K562 (cell line): ENCODE measurements around the gene NUDT14. TPM values are rescaled to one million over a fixed set of nuclear protein-coding genes. Genes with fewer than 3 reads are reported as not detected.

Source experiments
- GTF3C2 ChIP-seq: IDR thresholded peaks from 3 replicates; pipeline ENCODE4 v1.6.1; 2011; ENCODE audit warnings: borderline replicate concordance, mild to moderate bottlenecking, moderate library complexity; ENCODE audit not compliant: insufficient read length; ENCODE audit errors: extremely low read depth
- KAT7 ChIP-seq: sonication (generic); formaldehyde crosslinking; IDR thresholded peaks from 2 replicates; pipeline ENCODE4 v1.8.0; 2022; ENCODE audit warnings: missing genetic modification reagents, mild to moderate bottlenecking, borderline replicate concordance
- MGA ChIP-seq: fragments of 450-650 bp; IDR thresholded peaks from 2 replicates; pipeline ENCODE4 v1.6.1; 2016; ENCODE audit warnings: mild to moderate bottlenecking, moderate library complexity
- NELFE ChIP-seq: IDR thresholded peaks from 2 replicates; pipeline ENCODE4 v1.6.1; 2011; ENCODE audit warnings: mild to moderate bottlenecking; ENCODE audit not compliant: insufficient read depth, insufficient read length
- PTBP1 ChIP-seq: fragments of 200-400 bp; formaldehyde crosslinking; IDR thresholded peaks from 2 replicates; pipeline ENCODE4 v1.6.1; 2017; ENCODE audit warnings: low read depth, low read length
- TAF1 ChIP-seq: IDR thresholded peaks from 2 replicates; pipeline ENCODE4 v1.6.1; 2011; ENCODE audit warnings: mild to moderate bottlenecking, low read length, moderate library complexity; ENCODE audit not compliant: insufficient read depth, control insufficient read depth, severe bottlenecking; ENCODE audit errors: extremely low read depth
- TGIF2 ChIP-seq: sonication (generic); formaldehyde crosslinking; IDR thresholded peaks from 2 replicates; pipeline ENCODE4 v1.8.1; 2022; ENCODE audit warnings: mild to moderate bottlenecking, missing genetic modification reagents, moderate library complexity
- TSC22D4 ChIP-seq: fragments of 450-650 bp; IDR thresholded peaks from 2 replicates; pipeline ENCODE4 v1.6.1; 2016; ENCODE audit warnings: missing genetic modification characterization, missing biosample characterization, control low read depth
- XRCC3 ChIP-seq: fragments of 450-650 bp; IDR thresholded peaks from 2 replicates; pipeline ENCODE4 v1.6.1; 2017; ENCODE audit warnings: mild to moderate bottlenecking, moderate library complexity
- ZBTB43 ChIP-seq: sonication (generic); formaldehyde crosslinking; IDR thresholded peaks from 2 replicates; pipeline ENCODE4 v1.8.0; 2023; ENCODE audit warnings: mild to moderate bottlenecking, missing genetic modification reagents
- ZNF311 ChIP-seq: fragments of 250-450 bp; sonication (Bioruptor Pico); IDR thresholded peaks from 2 replicates; pipeline ENCODE4 v1.4.0; 2020; ENCODE audit warnings: mild to moderate bottlenecking, moderate library complexity
- polyA plus RNA-seq, 8 experiments: library from polyadenylated mRNA; depleted of rRNA in 4 of 8; stranded (reverse) in 5 of 8; unstranded in 3 of 8; fragments of >200 nt; fragmentation: Nextera tagmentation in 2 of 8; fragmentation: Illumina TruSeq in 1 of 8; extraction: Ambion mirVana in 2 of 8; extraction: Trizol in 1 of 8; gene quantifications; 2 replicates each; pipeline versions ENCODE4 v1.2.1 to v1.2.3, GENCODE V29; 2011 to 2014; ENCODE audit warnings: inconsistent platforms in 1 of 8, missing spikeins in 1 of 8
- total RNA-seq, 7 experiments: library from RNA; depleted of rRNA in 6 of 7; stranded (reverse); fragments of >200 nt in 6 of 7; fragmentation: Illumina TruSeq in 2 of 7; extraction: Trizol in 2 of 7; gene quantifications; 2 replicates each; pipeline versions ENCODE4 v1.2.1 to v1.2.3, GENCODE V29; 2011 to 2021; ENCODE audit warnings: low replicate concordance in 1 of 7

The NUDT14 gene
- total and polyA plus RNA-seq, 9 of the 15 experiments (the other 6 are each of a cell fraction or from before 2014, with no cell fraction given) = 0.14 to 16.3 (median 8.2) TPM

DNA sequence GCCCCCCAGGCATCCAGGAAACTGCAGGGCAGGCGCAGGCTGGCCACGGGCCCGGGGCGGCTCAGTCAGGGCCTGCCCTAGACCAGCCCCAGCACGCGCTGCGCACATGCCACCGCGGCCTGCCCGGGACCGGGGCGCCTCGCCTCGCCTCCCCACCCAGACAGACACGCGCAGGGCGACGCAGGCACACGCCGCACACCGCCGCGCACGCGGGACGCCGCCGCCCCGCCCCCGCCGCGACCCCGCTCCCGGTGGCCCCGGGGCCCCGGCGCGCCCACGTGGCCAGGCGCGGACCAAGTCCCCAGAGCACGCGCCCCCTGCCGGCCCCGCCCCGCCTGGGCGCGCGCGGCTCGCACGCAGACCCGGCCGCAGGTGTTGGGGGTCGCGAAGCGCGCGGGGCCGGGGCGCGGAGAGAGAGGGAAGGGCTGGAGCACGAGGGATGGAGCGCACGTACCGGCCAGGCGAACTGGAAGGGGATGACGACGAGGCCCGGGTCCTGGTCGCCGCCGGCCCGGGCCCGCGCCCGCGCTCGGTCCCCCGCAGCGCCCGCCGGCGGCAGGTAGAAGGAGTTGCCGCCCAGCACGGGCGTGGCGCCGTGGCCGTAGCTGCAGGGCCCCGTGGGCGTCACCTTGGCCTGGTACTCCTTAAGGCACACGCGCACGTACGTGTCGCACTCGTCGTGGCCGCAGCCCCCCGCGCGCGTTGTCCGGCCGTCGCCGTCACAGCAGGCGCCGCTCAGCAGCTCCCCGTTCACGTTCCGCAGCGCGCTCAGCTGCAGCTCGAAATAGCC is 13.6 kb downstream of the NUDT14 start (continued):
- TF ChIP-seq ZNF311 (no peak), TAF1 (no peak), TSC22D4 (tag) (no peak), PTBP1 (no peak), XRCC3 (no peak), ZBTB43 (no peak), GTF3C2 (no peak), NELFE (no peak), KAT7 (CRISPR knock-in tag) (no peak), MGA (peak; percentile 83), TGIF2 (CRISPR knock-in tag) (no peak)
